Measurements from ENCODE around the gene COQ10B. TPM values are rescaled to one million over a fixed set of nuclear protein-coding genes. Genes with fewer than 3 reads are reported as not detected.

Gene COQ10B
- total RNA-seq, 1 experiment from 2014 or later, result 23.5 TPM

- intact Hi-C loops (cut with micrococcal nuclease), result loop anchor here (1.0 to 5.0 kb wide), 4 partner anchors 16 to 191 kb away; partner anchors contain the start of genes HSPE1 and MARS2
- Histone ChIP-seq H3F3A (ENCODE audit: low read length, unreplicated experiment) (no peaks in the 10 kb centered on the region), H3K4me2 (ENCODE audit: low read length) (peak overlapping the region; percentile 94), H3K27me3 (ENCODE audit: low read length) (no peaks in the 10 kb centered on the region), H3K9me3 (ENCODE audit: low read length) (no peaks in the 10 kb centered on the region), H3K4me1 (ENCODE audit: insufficient read depth, low read length) (peaks cover 17% of the 10 kb centered on the region), H3K9me2 (replicated peaks; ENCODE audit: low read length) (no peaks in the 10 kb centered on the region), H3K79me2 (ENCODE audit: low read length) (peaks cover 64% of the 10 kb centered on the region), H3K4me3 (ENCODE audit: low read length) (peak overlapping the region; percentile 89), H3K36me3 (ENCODE audit: low read depth, low read length) (peaks cover 11% of the 10 kb centered on the region), H3K27ac (ENCODE audit: low read length) (peak overlapping the region; percentile 39), H2AFZ (ENCODE audit: low read length) (peak overlapping the region; percentile 63), H4K20me1 (ENCODE audit: low read length) (peaks cover 20% of the 10 kb centered on the region), H3K9ac (ENCODE audit: low read length) (peak overlapping the region; percentile 94)
- DNase-seq (peak; percentile 50), ATAC-seq (peak; percentile 42)
- CTCF ChIA-PET, result interaction anchor here (1.1 kb wide), 1 partner anchor 83 kb away, joined by 5 read pairs; no protein-coding TSS in a partner anchor
- POLR2A ChIA-PET (ENCODE audit: unreplicated experiment), result interaction anchor here (0.5 to 1.2 kb wide), 4 partner anchors 16 to 1928 kb away, joined by 3 to 6 read pairs (median 4); partner anchors contain the start of genes HSPD1, HSPE1 and PLCL1
- BruUV-seq (replicated peaks), result no TSS peak
- TF ChIP-seq EZH2 (IDR thresholded peaks at IDR 0.05; ENCODE audit: low read length, unreplicated experiment), result no peak
- TF ChIP-seq CTCF (conservative IDR thresholded peaks at IDR 0.05; ENCODE audit: low read depth, low read length), result no peak
- no peak for TF ChIP-seq EZH2phosphoT487 (IDR thresholded peaks at IDR 0.05; ENCODE audit: borderline replicate concordance, low read length)
Observed at GRCh38 chr2:197516393-197516761, 63.0 kb downstream of the COQ10B start.

- intact Hi-C loops (cut with micrococcal nuclease), result loop anchor here (5.0 kb wide), 3 partner anchors 60 to 190 kb away; partner anchors contain the start of gene MARS2
- Histone ChIP-seq H4K20me1 (ENCODE audit: low read length) (peaks cover 20% of the 10 kb centered on the region), H3K27me3 (ENCODE audit: low read length) (no peaks in the 10 kb centered on the region), H3K36me3 (ENCODE audit: low read depth, low read length) (peaks cover 11% of the 10 kb centered on the region), H3K9ac (ENCODE audit: low read length) (peak overlapping the region; percentile 94), H3K79me2 (ENCODE audit: low read length) (peaks cover 70% of the 10 kb centered on the region), H3K4me3 (ENCODE audit: low read length) (peak overlapping the region; percentile 89), H2AFZ (ENCODE audit: low read length) (no peak overlapping the region), H3K27ac (ENCODE audit: low read length) (no peak overlapping the region), H3F3A (ENCODE audit: low read length, unreplicated experiment) (no peaks in the 10 kb centered on the region), H3K9me2 (replicated peaks; ENCODE audit: low read length) (no peaks in the 10 kb centered on the region), H3K4me2 (ENCODE audit: low read length) (peak overlapping the region; percentile 94), H3K4me1 (ENCODE audit: insufficient read depth, low read length) (peaks cover 17% of the 10 kb centered on the region), H3K9me3 (ENCODE audit: low read length) (no peaks in the 10 kb centered on the region)
- ATAC-seq (no peak), DNase-seq (no peak)
- no peak for TF ChIP-seq EZH2 (IDR thresholded peaks at IDR 0.05; ENCODE audit: low read length, unreplicated experiment)
- no peak for TF ChIP-seq CTCF (conservative IDR thresholded peaks at IDR 0.05; ENCODE audit: low read depth, low read length)
- no peak for TF ChIP-seq EZH2phosphoT487 (IDR thresholded peaks at IDR 0.05; ENCODE audit: borderline replicate concordance, low read length)
- BruUV-seq (replicated peaks), result no TSS peak
- ChIA-PET POLR2A (ENCODE audit: unreplicated experiment) (no interaction called here), CTCF (interaction anchor here (1.1 kb wide), 1 partner anchor 82 kb away, joined by 5 read pairs; no protein-coding TSS in a partner anchor)
Observed at GRCh38 chr2:197517150-197517549, 63.8 kb downstream of the COQ10B start.

Other genes starting within 250 kb of the COQ10B start
- gene ANKRD44, start 142.8 kb upstream of the COQ10B start, total RNA-seq (2014; rRNA removed), result 2.4 and 28.7 TPM in 2 replicates
- 125 and 143 TPM in 2 replicates for gene SF3B1, start 18.5 kb upstream of the COQ10B start, total RNA-seq (2014; rRNA removed)
- 396 and 410 TPM in 2 replicates for gene HSPD1, start 46.3 kb downstream of the COQ10B start, total RNA-seq (2014; rRNA removed)
- 266 and 321 TPM in 2 replicates for gene HSPE1, start 46.8 kb downstream of the COQ10B start, total RNA-seq (2014; rRNA removed)
- 16.8 and 24.9 TPM in 2 replicates for gene MOB4, start 62.5 kb downstream of the COQ10B start, total RNA-seq (2014; rRNA removed)
- 0.07 TPM in 1 of 2 replicates, not detected in the other for gene RFTN2, start 222.0 kb downstream of the COQ10B start, total RNA-seq (2014; rRNA removed)